Measurements from ENCODE around the gene SPEF2. TPM values are rescaled to one million over a fixed set of nuclear protein-coding genes. Genes with fewer than 3 reads are reported as not detected.
A peak's percentile ranks its signal among the peaks of the same experiment; 100 is the strongest.

SPEF2 gene
- polyA plus RNA-seq, 1 donor from 2014 or later = 18.5 TPM

DNA sequence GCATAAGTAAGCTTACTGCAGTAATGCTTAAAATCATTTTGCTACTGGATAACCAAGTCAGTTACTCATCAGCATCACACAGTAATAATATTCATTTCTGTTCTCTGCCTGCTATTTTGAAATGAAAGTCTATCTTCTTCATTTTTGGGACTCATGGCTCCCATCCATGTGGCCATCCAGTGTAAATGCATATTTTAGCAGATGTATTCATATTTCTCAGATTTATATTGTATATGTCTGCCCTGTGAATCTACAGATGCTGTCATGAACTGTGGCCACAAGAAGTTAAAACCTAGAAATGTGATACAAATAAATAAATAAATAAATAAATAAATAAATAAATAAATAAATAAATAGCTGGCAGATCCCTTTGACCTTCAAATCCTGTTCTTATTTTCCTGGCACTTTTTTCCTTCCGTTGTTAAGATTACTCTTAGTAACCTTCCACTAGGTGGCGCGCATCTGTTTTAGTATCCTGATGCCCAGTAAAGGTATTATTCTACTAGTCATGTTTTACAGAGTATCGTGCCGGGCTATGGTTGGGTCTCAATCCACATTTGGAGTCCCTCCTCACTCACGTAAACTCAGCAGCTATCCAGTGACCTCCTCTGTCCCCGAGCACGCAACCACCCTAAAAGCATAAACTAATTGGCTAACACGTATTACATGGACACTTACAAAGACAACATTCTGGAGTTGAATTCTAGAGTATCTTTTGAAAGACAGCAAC lies 159.9 kb downstream of the SPEF2 start:
- H3K9ac ChIP-seq (ENCODE audit: low read length) = no peak overlapping the region

GRCh38 chr5:35778259-35778769 lies 160.7 kb downstream of the SPEF2 start:
- H3K79me2 ChIP-seq (replicated peaks; ENCODE audit: insufficient read depth, low read length) = no peaks in the 10 kb centered on the region
- no peaks in the 10 kb centered on the region for H3K27me3 ChIP-seq (ENCODE audit: insufficient read depth, low read depth, low read length)
- H3K9ac ChIP-seq (ENCODE audit: low read length) = no peak overlapping the region
- no peaks in the 10 kb centered on the region for H3F3A ChIP-seq (ENCODE audit: insufficient read depth, low read length, poor library complexity, severe bottlenecking)
- TF ChIP-seq EP300 (conservative IDR thresholded peaks at IDR 0.05; ENCODE audit: poor library complexity, severe bottlenecking) (no peak), POLR2AphosphoS5 (IDR thresholded peaks at IDR 0.05) (no peak), RAD21 (conservative IDR thresholded peaks at IDR 0.05) (no peak), TAF1 (IDR thresholded peaks at IDR 0.05; ENCODE audit: low read depth) (no peak), REST (IDR thresholded peaks at IDR 0.05; ENCODE audit: borderline replicate concordance) (no peak), CTCF (IDR thresholded peaks at IDR 0.05; ENCODE audit: poor library complexity, severe bottlenecking) (no peak), SMC3 (conservative IDR thresholded peaks at IDR 0.05; ENCODE audit: poor library complexity) (no peak), EZH2 (IDR thresholded peaks at IDR 0.05; ENCODE audit: borderline replicate concordance, insufficient read depth, low read length, poor library complexity, severe bottlenecking) (no peak), MXI1 (conservative IDR thresholded peaks at IDR 0.05; ENCODE audit: poor library complexity, severe bottlenecking) (no peak)
- H3K4me2 ChIP-seq (ENCODE audit: low read length) = no peak overlapping the region
- H3K4me3 ChIP-seq (ENCODE audit: low read length) = no peak overlapping the region
- no peaks in the 10 kb centered on the region for H3K36me3 ChIP-seq (ENCODE audit: insufficient read depth, low read length)
- H4K20me1 ChIP-seq (ENCODE audit: insufficient read depth) = no peaks in the 10 kb centered on the region
- no peaks in the 10 kb centered on the region for H3K9me3 ChIP-seq (ENCODE audit: low read length)
- H3K9me2 ChIP-seq (ENCODE audit: insufficient read depth, low read length) = no peaks in the 10 kb centered on the region
- H2AFZ ChIP-seq (ENCODE audit: low read depth, low read length) = no peak overlapping the region
- H3K27ac ChIP-seq (ENCODE audit: low read length) = no peak overlapping the region

More for the DNA sequence above, 159.9 kb downstream of the SPEF2 start:
- no peak overlapping the region for H3K4me2 ChIP-seq (ENCODE audit: low read length)
- H3F3A ChIP-seq (ENCODE audit: insufficient read depth, low read length, poor library complexity, severe bottlenecking) = no peaks in the 10 kb centered on the region
- H2AFZ ChIP-seq (ENCODE audit: low read depth, low read length) = no peak overlapping the region
- H3K79me2 ChIP-seq (replicated peaks; ENCODE audit: insufficient read depth, low read length) = no peaks in the 10 kb centered on the region
- no peaks in the 10 kb centered on the region for H3K36me3 ChIP-seq (ENCODE audit: insufficient read depth, low read length)
- no peak overlapping the region for H3K4me3 ChIP-seq (ENCODE audit: low read length)
- H4K20me1 ChIP-seq (ENCODE audit: insufficient read depth) = no peaks in the 10 kb centered on the region
- H3K9me2 ChIP-seq (ENCODE audit: insufficient read depth, low read length) = no peaks in the 10 kb centered on the region
- no peak overlapping the region for H3K27ac ChIP-seq (ENCODE audit: low read length)
- TF ChIP-seq CTCF (IDR thresholded peaks at IDR 0.05; ENCODE audit: poor library complexity, severe bottlenecking) (peak; percentile 52), TAF1 (IDR thresholded peaks at IDR 0.05; ENCODE audit: low read depth) (no peak), SMC3 (conservative IDR thresholded peaks at IDR 0.05; ENCODE audit: poor library complexity) (peak; percentile 62), RAD21 (conservative IDR thresholded peaks at IDR 0.05) (peak; percentile 54)
- H3K9me3 ChIP-seq (ENCODE audit: low read length) = no peaks in the 10 kb centered on the region
- no peaks in the 10 kb centered on the region for H3K27me3 ChIP-seq (ENCODE audit: insufficient read depth, low read depth, low read length)

All from neural cell (in vitro differentiated cells).